ENCODE results near the gene SMC1B. TPM values are rescaled to one million over a fixed set of nuclear protein-coding genes. Genes with fewer than 3 reads are reported as not detected.

The SMC1B gene
- total and polyA plus RNA-seq, 10 donors = 0.06 to 0.12 (median 0.10) TPM; not detected in 7

DNA sequence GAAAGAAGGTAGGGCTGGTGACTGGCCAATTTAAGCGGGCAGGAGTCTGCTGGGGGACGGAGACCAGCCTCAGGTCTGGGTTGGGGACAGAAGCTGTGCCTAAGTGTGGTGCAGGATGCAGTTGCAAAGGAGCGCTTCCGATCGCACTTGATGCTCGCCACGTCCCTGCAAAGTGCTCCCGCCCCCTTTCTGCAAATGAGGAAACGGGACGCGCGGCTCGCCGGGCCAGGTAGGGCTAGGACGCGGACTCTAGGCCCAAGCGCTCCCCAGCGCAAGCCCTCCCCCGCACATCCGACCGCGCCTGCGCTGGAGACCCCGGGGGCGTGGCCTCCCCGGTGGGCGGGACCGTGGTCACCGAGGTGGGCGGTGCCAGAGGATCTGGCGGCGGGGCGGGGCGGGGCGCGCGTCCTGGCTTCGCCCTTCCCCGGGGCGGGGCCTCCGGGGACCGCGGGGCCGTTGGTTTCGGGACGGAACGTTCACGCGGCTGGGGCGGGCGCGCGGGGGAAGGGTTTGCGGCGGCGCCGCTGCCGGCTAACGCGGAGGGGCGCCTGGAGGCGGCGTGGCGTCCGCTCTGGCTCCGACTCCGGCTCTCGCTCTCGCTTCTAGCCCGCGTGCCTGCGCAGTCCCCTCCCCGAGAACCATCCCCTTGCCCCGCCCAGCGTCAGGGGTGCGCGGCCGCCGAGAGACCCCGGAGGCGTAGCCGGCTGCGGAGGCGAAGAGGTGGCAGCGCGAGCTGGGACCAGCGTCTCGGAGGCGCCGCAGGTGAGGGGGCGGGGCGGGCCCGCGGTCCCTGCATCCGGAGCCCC lies 103.8 kb downstream of the SMC1B start, which contains the start of gene FAM118A:
TSS of gene FAM118A (plus strand) at position 513 of the 806 bp plus-strand sequence. CDS start 12,446 bp downstream, outside the sequence.
- Histone ChIP-seq H3K9me3 (no peaks in the 10 kb centered on the region), H3K27ac (peak within 1 kb of the TSS; percentile 67 to 93 (median 88)), H3K4me3 (peak within 1 kb of the TSS; percentile 70 to 96 (median 83)), H3K4me1 (peaks cover 8 to 56% (median 35%) of the 10 kb centered on the region in 6 donors), H3K36me3 (peaks cover 0 to 7% (median 0%) of the 10 kb centered on the region in 6 donors), H3K27me3 (replicated peaks in 1 of 7) (no peaks in the 10 kb centered on the region)
- 1% methylated on average over 15 to 95 of the region's 95 CpGs for WGBS, 5 donors
- DNase-seq = peak; percentile 98
- TF ChIP-seq, protein P1, sequence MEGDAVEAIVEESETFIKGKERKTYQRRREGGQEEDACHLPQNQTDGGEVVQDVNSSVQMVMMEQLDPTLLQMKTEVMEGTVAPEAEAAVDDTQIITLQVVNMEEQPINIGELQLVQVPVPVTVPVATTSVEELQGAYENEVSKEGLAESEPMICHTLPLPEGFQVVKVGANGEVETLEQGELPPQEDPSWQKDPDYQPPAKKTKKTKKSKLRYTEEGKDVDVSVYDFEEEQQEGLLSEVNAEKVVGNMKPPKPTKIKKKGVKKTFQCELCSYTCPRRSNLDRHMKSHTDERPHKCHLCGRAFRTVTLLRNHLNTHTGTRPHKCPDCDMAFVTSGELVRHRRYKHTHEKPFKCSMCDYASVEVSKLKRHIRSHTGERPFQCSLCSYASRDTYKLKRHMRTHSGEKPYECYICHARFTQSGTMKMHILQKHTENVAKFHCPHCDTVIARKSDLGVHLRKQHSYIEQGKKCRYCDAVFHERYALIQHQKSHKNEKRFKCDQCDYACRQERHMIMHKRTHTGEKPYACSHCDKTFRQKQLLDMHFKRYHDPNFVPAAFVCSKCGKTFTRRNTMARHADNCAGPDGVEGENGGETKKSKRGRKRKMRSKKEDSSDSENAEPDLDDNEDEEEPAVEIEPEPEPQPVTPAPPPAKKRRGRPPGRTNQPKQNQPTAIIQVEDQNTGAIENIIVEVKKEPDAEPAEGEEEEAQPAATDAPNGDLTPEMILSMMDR (IDR thresholded peaks at IDR 0.05 in 8 of 11, conservative IDR thresholded peaks at IDR 0.05 in 3 of 11) = peak in 6 of 11 experiments; percentile 3 to 57 (median 18)
- peak; percentile 88 to 94 (median 94) for TF ChIP-seq POLR2AphosphoS5 (IDR thresholded peaks at IDR 0.05)
- TF ChIP-seq POLR2A (IDR thresholded peaks at IDR 0.05) = peak in 2 of 3 donors; percentile 24 to 37
- intact Hi-C loops (cut with DNase I; ENCODE audit: low total_unique reads) = no loop called here

- no peaks in the 10 kb centered on the region for H3K9me3 ChIP-seq
- peak; percentile 87 for DNase-seq
- H3K36me3 ChIP-seq = peaks cover 0 to 7% (median 0%) of the 10 kb centered on the region in 6 donors
- peaks cover 8 to 49% (median 32%) of the 10 kb centered on the region in 6 donors for H3K4me1 ChIP-seq
- 37 to 57% (median 41%) methylated on average over 25 of the region's 25 CpGs for WGBS, 5 donors
- intact Hi-C loops (cut with DNase I; ENCODE audit: low total_unique reads) = no loop called here
- peak overlapping the region; percentile 58 to 93 (median 88) for H3K27ac ChIP-seq
- peak overlapping the region in 7 of 8 donors; percentile 81 to 96 (median 84) for H3K4me3 ChIP-seq
- H3K27me3 ChIP-seq (replicated peaks in 1 of 7) = no peaks in the 10 kb centered on the region
- TF ChIP-seq POLR2AphosphoS5 (IDR thresholded peaks at IDR 0.05) = no peak
- TF ChIP-seq POLR2A (IDR thresholded peaks at IDR 0.05) = no peak
- TF ChIP-seq, protein P1 (IDR thresholded peaks at IDR 0.05 in 8 of 11, conservative IDR thresholded peaks at IDR 0.05 in 3 of 11) = no peak
Measured at GRCh38 chr22:45308957-45309421, 104.4 kb downstream of the SMC1B start.

DNA sequence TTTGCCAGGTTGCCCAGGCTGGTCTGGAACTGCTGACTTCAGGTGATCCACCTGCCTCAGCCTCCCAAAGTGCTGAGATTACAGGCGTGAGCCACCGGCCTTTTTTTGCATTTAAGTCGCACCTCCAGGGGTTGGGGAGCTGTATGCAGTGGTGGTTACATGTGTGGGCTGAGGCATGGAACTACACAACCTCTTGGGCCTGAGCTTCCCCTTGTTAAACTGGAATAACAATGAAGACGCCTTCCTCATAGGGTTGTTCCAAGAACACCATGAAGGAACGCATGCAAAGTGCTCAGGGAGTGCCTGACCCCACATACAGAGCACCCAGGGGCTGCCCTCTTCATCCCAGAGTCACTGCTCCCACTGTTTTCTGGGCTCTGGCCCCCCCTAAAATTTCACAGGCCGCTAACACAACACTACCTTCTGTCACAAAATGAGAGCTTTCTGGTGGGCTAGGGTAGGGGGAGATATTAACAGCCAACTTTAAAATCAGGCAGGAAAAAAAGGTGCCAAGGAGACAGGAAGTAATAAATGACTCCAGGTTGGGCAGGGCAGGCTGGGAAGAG lies 104.9 kb downstream of the SMC1B start:
- WGBS, 5 donors = 80 to 85% (median 84%) methylated on average over 6 of the region's 6 CpGs
- Histone ChIP-seq H3K27me3 (replicated peaks in 1 of 7) (no peaks in the 10 kb centered on the region), H3K9me3 (no peaks in the 10 kb centered on the region), H3K4me3 (peak overlapping the region in 1 of 8 donors; percentile 96), H3K4me1 (peaks cover 8 to 44% (median 30%) of the 10 kb centered on the region in 6 donors), H3K36me3 (peaks cover 0 to 7% (median 0%) of the 10 kb centered on the region in 6 donors), H3K27ac (peak overlapping the region in 5 of 8 donors; percentile 87 to 93 (median 90))
- intact Hi-C loops (cut with DNase I; ENCODE audit: low total_unique reads) = no loop called here
- TF ChIP-seq POLR2A (IDR thresholded peaks at IDR 0.05) (no peak), POLR2AphosphoS5 (IDR thresholded peaks at IDR 0.05) (no peak)
- TF ChIP-seq, protein P1 (IDR thresholded peaks at IDR 0.05 in 8 of 11, conservative IDR thresholded peaks at IDR 0.05 in 3 of 11) = no peak
- DNase-seq = no peak

All from spleen (tissue), 11 donors.